ENCODE measurements around the gene NRXN3. TPM values are rescaled to one million over a fixed set of nuclear protein-coding genes. Genes with fewer than 3 reads are reported as not detected.

Gene NRXN3
- total and polyA plus RNA-seq, 4 donors = 1.4 to 8.3 (median 4.4) TPM

GRCh38 chr14:79745046-79745445 is 1574.9 kb downstream of the NRXN3 start:
- no peak overlapping the region for H3K4me3 ChIP-seq
- ATAC-seq (ENCODE audit: insufficient read depth, low FRiP score) (no peak), DNase-seq (no peak)
- TF ChIP-seq CTCF (IDR thresholded peaks at IDR 0.05; ENCODE audit: control extremely low read depth, extremely low read depth) = no peak
- no peak overlapping the region for H3K27ac ChIP-seq (ENCODE audit: low read depth in 1 of 2, low read length in 1 of 2)
- H3K4me1 ChIP-seq (ENCODE audit: control insufficient read depth in 5 of 5, insufficient read depth in 5 of 5, low read length in 5 of 5) = peaks cover 0 to 4% (median 0%) of the 10 kb centered on the region in 5 donors
- H3K9ac ChIP-seq (ENCODE audit: insufficient read depth in 1 of 2, low read length in 2 of 2) = no peak overlapping the region
- H3K9me3 ChIP-seq (ENCODE audit: control insufficient read depth in 4 of 4, insufficient read depth in 3 of 4, low read length in 3 of 4) = no peaks in the 10 kb centered on the region
- no peaks in the 10 kb centered on the region for H3K27me3 ChIP-seq (ENCODE audit: control insufficient read depth in 3 of 3, insufficient read depth in 3 of 3, low read length in 2 of 3)
- H3K36me3 ChIP-seq (ENCODE audit: control insufficient read depth in 4 of 4, insufficient read depth in 4 of 4, low read length in 4 of 4) = no peaks in the 10 kb centered on the region
- WGBS, 2 donors = 74 to 83% methylated on average over 2 of the region's 2 CpGs

GRCh38 chr14:79749065-79749464 is 1578.9 kb downstream of the NRXN3 start:
- H3K9me3 ChIP-seq (ENCODE audit: control insufficient read depth in 4 of 4, insufficient read depth in 3 of 4, low read length in 3 of 4) = no peaks in the 10 kb centered on the region

GRCh38 chr14:79758985-79759384 is 1588.8 kb downstream of the NRXN3 start:
- Histone ChIP-seq H3K4me3 (no peak overlapping the region), H3K27ac (ENCODE audit: low read depth in 1 of 2, low read length in 1 of 2) (no peak overlapping the region), H3K4me1 (ENCODE audit: control insufficient read depth in 5 of 5, insufficient read depth in 5 of 5, low read length in 5 of 5) (peaks cover 0 to 14% (median 4%) of the 10 kb centered on the region in 5 donors), H3K9me3 (ENCODE audit: control insufficient read depth in 4 of 4, insufficient read depth in 3 of 4, low read length in 3 of 4) (peaks cover 0 to 2% (median 0%) of the 10 kb centered on the region in 4 donors), H3K36me3 (ENCODE audit: control insufficient read depth in 4 of 4, insufficient read depth in 4 of 4, low read length in 4 of 4) (no peaks in the 10 kb centered on the region), H3K27me3 (ENCODE audit: control insufficient read depth in 3 of 3, insufficient read depth in 3 of 3, low read length in 2 of 3) (no peaks in the 10 kb centered on the region), H3K9ac (ENCODE audit: insufficient read depth in 1 of 2, low read length in 2 of 2) (no peak overlapping the region)
- no peak for DNase-seq
- no peak for TF ChIP-seq CTCF (IDR thresholded peaks at IDR 0.05; ENCODE audit: control extremely low read depth, extremely low read depth)
- no peak for ATAC-seq (ENCODE audit: insufficient read depth, low FRiP score)

More at GRCh38 chr14:79749065-79749464, 1578.9 kb downstream of the NRXN3 start:
- no peak overlapping the region for H3K27ac ChIP-seq (ENCODE audit: low read depth in 1 of 2, low read length in 1 of 2)
- H3K4me3 ChIP-seq = no peak overlapping the region
- H3K9ac ChIP-seq (ENCODE audit: insufficient read depth in 1 of 2, low read length in 2 of 2) = no peak overlapping the region
- WGBS, 2 donors = 66 to 69% methylated on average over 2 of the region's 2 CpGs
- H3K36me3 ChIP-seq (ENCODE audit: control insufficient read depth in 4 of 4, insufficient read depth in 4 of 4, low read length in 4 of 4) = no peaks in the 10 kb centered on the region
- peaks cover 0 to 4% (median 0%) of the 10 kb centered on the region in 5 donors for H3K4me1 ChIP-seq (ENCODE audit: control insufficient read depth in 5 of 5, insufficient read depth in 5 of 5, low read length in 5 of 5)
- no peak for TF ChIP-seq CTCF (IDR thresholded peaks at IDR 0.05; ENCODE audit: control extremely low read depth, extremely low read depth)
- DNase-seq (no peak), ATAC-seq (ENCODE audit: insufficient read depth, low FRiP score) (no peak)
- H3K27me3 ChIP-seq (ENCODE audit: control insufficient read depth in 3 of 3, insufficient read depth in 3 of 3, low read length in 2 of 3) = no peaks in the 10 kb centered on the region

- 48 to 56% methylated on average over 3 of the region's 3 CpGs for WGBS, 2 donors
- ATAC-seq (ENCODE audit: insufficient read depth, low FRiP score) (no peak), DNase-seq (peak in 1 of 3 donors; percentile 24)
Observed at GRCh38 chr14:79764323-79764722, 1594.2 kb downstream of the NRXN3 start.

More at GRCh38 chr14:79764323-79764722, 1594.2 kb downstream of the NRXN3 start:
- no peak overlapping the region for H3K27ac ChIP-seq (ENCODE audit: low read depth in 1 of 2, low read length in 1 of 2)
- no peak overlapping the region for H3K9ac ChIP-seq (ENCODE audit: insufficient read depth in 1 of 2, low read length in 2 of 2)
- peaks cover 0 to 2% (median 0%) of the 10 kb centered on the region in 4 donors for H3K9me3 ChIP-seq (ENCODE audit: control insufficient read depth in 4 of 4, insufficient read depth in 3 of 4, low read length in 3 of 4)
- no peak overlapping the region for H3K4me3 ChIP-seq
- no peaks in the 10 kb centered on the region for H3K36me3 ChIP-seq (ENCODE audit: control insufficient read depth in 4 of 4, insufficient read depth in 4 of 4, low read length in 4 of 4)
- no peaks in the 10 kb centered on the region for H3K4me1 ChIP-seq (ENCODE audit: control insufficient read depth in 5 of 5, insufficient read depth in 5 of 5, low read length in 5 of 5)
- TF ChIP-seq CTCF (IDR thresholded peaks at IDR 0.05; ENCODE audit: control extremely low read depth, extremely low read depth) = no peak
- H3K27me3 ChIP-seq (ENCODE audit: control insufficient read depth in 3 of 3, insufficient read depth in 3 of 3, low read length in 2 of 3) = peaks cover 0 to 2% (median 0%) of the 10 kb centered on the region in 3 donors

Measured in lung (tissue), 12 donors.